ENCODE results near the gene DMD. TPM values are rescaled to one million over a fixed set of nuclear protein-coding genes. Genes with fewer than 3 reads are reported as not detected.
"Not testable (repeated sequence)": the region's sequence is repeated elsewhere in the genome, so short reads cannot be mapped to it uniquely, and the experiment has no call there.

DMD gene
- polyA plus RNA-seq, 1 donor from 2014 or later = 21.6 TPM

DNA sequence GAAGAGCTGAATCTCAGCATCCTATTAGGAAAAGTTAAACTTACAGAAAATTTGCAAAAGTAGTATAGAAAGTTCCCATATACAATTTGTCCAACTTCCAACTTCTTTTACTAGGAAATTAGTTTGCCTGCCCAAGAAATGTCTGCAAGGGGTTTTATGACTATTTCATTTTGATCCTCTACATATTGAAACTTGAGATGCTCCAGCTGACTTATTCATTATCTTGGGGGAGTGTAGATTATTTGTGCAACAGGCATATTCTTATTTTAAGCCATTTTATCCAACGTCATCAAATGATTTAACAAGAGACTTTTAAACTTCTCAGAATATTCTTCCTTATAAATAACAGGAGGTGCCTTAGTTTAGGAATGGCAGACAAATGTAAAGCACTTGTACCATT, 1822.4 kb downstream of the DMD start:
- no peak overlapping the region for H3K4me3 ChIP-seq (ENCODE audit: low read length)
- no peak overlapping the region for H3K27ac ChIP-seq (ENCODE audit: low read length)
- TF ChIP-seq, protein P1, sequence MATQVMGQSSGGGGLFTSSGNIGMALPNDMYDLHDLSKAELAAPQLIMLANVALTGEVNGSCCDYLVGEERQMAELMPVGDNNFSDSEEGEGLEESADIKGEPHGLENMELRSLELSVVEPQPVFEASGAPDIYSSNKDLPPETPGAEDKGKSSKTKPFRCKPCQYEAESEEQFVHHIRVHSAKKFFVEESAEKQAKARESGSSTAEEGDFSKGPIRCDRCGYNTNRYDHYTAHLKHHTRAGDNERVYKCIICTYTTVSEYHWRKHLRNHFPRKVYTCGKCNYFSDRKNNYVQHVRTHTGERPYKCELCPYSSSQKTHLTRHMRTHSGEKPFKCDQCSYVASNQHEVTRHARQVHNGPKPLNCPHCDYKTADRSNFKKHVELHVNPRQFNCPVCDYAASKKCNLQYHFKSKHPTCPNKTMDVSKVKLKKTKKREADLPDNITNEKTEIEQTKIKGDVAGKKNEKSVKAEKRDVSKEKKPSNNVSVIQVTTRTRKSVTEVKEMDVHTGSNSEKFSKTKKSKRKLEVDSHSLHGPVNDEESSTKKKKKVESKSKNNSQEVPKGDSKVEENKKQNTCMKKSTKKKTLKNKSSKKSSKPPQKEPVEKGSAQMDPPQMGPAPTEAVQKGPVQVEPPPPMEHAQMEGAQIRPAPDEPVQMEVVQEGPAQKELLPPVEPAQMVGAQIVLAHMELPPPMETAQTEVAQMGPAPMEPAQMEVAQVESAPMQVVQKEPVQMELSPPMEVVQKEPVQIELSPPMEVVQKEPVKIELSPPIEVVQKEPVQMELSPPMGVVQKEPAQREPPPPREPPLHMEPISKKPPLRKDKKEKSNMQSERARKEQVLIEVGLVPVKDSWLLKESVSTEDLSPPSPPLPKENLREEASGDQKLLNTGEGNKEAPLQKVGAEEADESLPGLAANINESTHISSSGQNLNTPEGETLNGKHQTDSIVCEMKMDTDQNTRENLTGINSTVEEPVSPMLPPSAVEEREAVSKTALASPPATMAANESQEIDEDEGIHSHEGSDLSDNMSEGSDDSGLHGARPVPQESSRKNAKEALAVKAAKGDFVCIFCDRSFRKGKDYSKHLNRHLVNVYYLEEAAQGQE (IDR thresholded peaks at IDR 0.05; ENCODE audit: borderline replicate concordance) = no peak
- no peak for TF ChIP-seq MXI1 (conservative IDR thresholded peaks at IDR 0.05; ENCODE audit: poor library complexity, severe bottlenecking)
- no peak for TF ChIP-seq SMC3 (conservative IDR thresholded peaks at IDR 0.05; ENCODE audit: poor library complexity)
- TF ChIP-seq EP300 (conservative IDR thresholded peaks at IDR 0.05; ENCODE audit: poor library complexity, severe bottlenecking) = no peak
- no peaks in the 10 kb centered on the region for H3K36me3 ChIP-seq (ENCODE audit: insufficient read depth, low read length)
- H3F3A ChIP-seq (ENCODE audit: insufficient read depth, low read length, poor library complexity, severe bottlenecking) = no peaks in the 10 kb centered on the region
- no peak overlapping the region for H2AFZ ChIP-seq (ENCODE audit: low read depth, low read length)
- H3K79me2 ChIP-seq (replicated peaks; ENCODE audit: insufficient read depth, low read length) = no peaks in the 10 kb centered on the region
- no peak overlapping the region for H3K4me2 ChIP-seq (ENCODE audit: low read length)
- no peaks in the 10 kb centered on the region for H3K9me3 ChIP-seq (ENCODE audit: low read length)
- no peaks in the 10 kb centered on the region for H3K27me3 ChIP-seq (ENCODE audit: insufficient read depth, low read depth, low read length)
- no peak overlapping the region for H3K9ac ChIP-seq (ENCODE audit: low read length)
- H3K9me2 ChIP-seq (ENCODE audit: insufficient read depth, low read length) = no peaks in the 10 kb centered on the region
- H4K20me1 ChIP-seq (ENCODE audit: insufficient read depth) = no peaks in the 10 kb centered on the region

DNA sequence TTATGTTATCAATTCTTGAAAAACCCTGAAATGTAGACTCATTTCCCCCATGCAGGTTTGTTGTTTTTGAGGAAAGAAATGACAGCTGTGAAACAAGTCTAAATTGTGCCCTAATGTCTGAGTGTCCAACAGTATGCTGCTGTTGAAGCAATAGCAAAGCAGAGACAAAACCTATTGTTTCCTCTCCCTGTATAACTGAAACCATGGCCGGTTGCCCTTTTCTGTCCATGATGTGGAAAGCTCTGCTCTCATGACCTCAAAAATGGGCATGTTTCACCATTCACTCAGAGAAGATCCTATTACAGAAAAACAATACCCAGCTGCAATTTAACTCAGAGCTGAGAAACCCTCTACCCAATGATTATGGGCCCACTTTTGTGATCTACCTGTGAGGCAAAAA, 1826.9 kb downstream of the DMD start:
- Histone ChIP-seq H3K9me2 (ENCODE audit: insufficient read depth, low read length) (no peaks in the 10 kb centered on the region), H3K27ac (ENCODE audit: low read length) (no peak overlapping the region), H3K36me3 (ENCODE audit: insufficient read depth, low read length) (no peaks in the 10 kb centered on the region), H4K20me1 (ENCODE audit: insufficient read depth) (no peaks in the 10 kb centered on the region), H2AFZ (ENCODE audit: low read depth, low read length) (no peak overlapping the region), H3K79me2 (replicated peaks; ENCODE audit: insufficient read depth, low read length) (no peaks in the 10 kb centered on the region), H3K9me3 (ENCODE audit: low read length) (no peaks in the 10 kb centered on the region), H3K27me3 (ENCODE audit: insufficient read depth, low read depth, low read length) (no peaks in the 10 kb centered on the region), H3K4me2 (ENCODE audit: low read length) (no peak overlapping the region), H3K9ac (ENCODE audit: low read length) (no peak overlapping the region), H3K4me3 (ENCODE audit: low read length) (no peak overlapping the region), H3F3A (ENCODE audit: insufficient read depth, low read length, poor library complexity, severe bottlenecking) (no peaks in the 10 kb centered on the region)
- TF ChIP-seq MXI1 (conservative IDR thresholded peaks at IDR 0.05; ENCODE audit: poor library complexity, severe bottlenecking) = no peak
- no peak for TF ChIP-seq TAF1 (IDR thresholded peaks at IDR 0.05; ENCODE audit: low read depth)
- no peak for TF ChIP-seq POLR2AphosphoS5 (IDR thresholded peaks at IDR 0.05)
- TF ChIP-seq EP300 (conservative IDR thresholded peaks at IDR 0.05; ENCODE audit: poor library complexity, severe bottlenecking) = no peak
- TF ChIP-seq EZH2 (IDR thresholded peaks at IDR 0.05; ENCODE audit: borderline replicate concordance, insufficient read depth, low read length, poor library complexity, severe bottlenecking) = no peak

DNA sequence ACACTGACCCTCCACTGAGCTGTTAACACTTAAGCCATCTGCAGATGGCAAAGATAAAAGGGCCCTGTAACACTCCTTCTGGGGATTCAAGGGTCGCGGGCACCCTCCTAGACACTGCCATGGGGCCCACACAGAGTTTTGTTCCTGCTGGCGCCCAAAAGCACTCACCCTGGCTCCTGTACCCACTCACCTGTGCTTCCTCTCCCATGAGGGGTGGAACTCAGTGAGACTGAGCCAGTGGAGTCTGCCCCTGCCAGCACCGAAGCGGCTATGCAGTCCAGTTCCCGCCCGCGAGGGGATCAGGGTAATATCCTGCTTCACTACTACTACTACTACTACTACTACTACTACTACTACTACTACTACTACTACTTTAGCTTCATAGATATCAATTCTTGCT, 1827.4 kb downstream of the DMD start:
- Histone ChIP-seq H3K27me3 (ENCODE audit: insufficient read depth, low read depth, low read length) (no peaks in the 10 kb centered on the region), H2AFZ (ENCODE audit: low read depth, low read length) (no peak overlapping the region), H3K9me2 (ENCODE audit: insufficient read depth, low read length) (no peaks in the 10 kb centered on the region), H3K36me3 (ENCODE audit: insufficient read depth, low read length) (no peaks in the 10 kb centered on the region), H3K4me2 (ENCODE audit: low read length) (no peak overlapping the region), H3K79me2 (replicated peaks; ENCODE audit: insufficient read depth, low read length) (no peaks in the 10 kb centered on the region), H4K20me1 (ENCODE audit: insufficient read depth) (no peaks in the 10 kb centered on the region), H3K9me3 (ENCODE audit: low read length) (no peaks in the 10 kb centered on the region), H3K9ac (ENCODE audit: low read length) (no peak overlapping the region), H3K27ac (ENCODE audit: low read length) (no peak overlapping the region), H3F3A (ENCODE audit: insufficient read depth, low read length, poor library complexity, severe bottlenecking) (no peaks in the 10 kb centered on the region), H3K4me3 (ENCODE audit: low read length) (no peak overlapping the region)
- TF ChIP-seq TAF1 (IDR thresholded peaks at IDR 0.05; ENCODE audit: low read depth) = no peak
- TF ChIP-seq, protein P2, sequence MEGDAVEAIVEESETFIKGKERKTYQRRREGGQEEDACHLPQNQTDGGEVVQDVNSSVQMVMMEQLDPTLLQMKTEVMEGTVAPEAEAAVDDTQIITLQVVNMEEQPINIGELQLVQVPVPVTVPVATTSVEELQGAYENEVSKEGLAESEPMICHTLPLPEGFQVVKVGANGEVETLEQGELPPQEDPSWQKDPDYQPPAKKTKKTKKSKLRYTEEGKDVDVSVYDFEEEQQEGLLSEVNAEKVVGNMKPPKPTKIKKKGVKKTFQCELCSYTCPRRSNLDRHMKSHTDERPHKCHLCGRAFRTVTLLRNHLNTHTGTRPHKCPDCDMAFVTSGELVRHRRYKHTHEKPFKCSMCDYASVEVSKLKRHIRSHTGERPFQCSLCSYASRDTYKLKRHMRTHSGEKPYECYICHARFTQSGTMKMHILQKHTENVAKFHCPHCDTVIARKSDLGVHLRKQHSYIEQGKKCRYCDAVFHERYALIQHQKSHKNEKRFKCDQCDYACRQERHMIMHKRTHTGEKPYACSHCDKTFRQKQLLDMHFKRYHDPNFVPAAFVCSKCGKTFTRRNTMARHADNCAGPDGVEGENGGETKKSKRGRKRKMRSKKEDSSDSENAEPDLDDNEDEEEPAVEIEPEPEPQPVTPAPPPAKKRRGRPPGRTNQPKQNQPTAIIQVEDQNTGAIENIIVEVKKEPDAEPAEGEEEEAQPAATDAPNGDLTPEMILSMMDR (IDR thresholded peaks at IDR 0.05; ENCODE audit: poor library complexity, severe bottlenecking) = no peak
- TF ChIP-seq POLR2AphosphoS5 (IDR thresholded peaks at IDR 0.05) = no peak

DNA sequence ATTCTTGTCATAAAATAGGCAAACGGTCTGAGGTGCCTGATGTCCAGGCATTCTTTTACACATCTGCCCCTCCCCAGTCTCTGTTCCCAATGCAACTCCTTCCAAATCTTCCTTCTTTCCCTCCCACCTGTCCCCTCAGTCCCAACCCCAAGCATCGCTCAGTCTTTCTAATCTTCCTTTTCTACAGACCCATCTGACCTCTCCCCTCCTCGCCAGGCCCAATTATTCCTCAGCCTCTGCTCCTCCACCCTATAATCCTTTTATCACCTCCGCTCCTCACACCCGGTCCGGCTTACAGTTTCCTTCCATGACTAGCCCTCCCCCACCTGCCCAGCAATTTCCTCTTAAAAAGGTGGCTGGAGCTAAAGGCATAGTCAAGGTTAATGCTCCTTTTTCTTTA, 1832.4 kb downstream of the DMD start:
- H3K36me3 ChIP-seq (ENCODE audit: insufficient read depth, low read length); H2AFZ ChIP-seq (ENCODE audit: low read depth, low read length); H3K4me2 ChIP-seq (ENCODE audit: low read length); H3F3A ChIP-seq (ENCODE audit: insufficient read depth, low read length, poor library complexity, severe bottlenecking); H3K9ac ChIP-seq (ENCODE audit: low read length); H3K9me3 ChIP-seq (ENCODE audit: low read length); H3K27ac ChIP-seq (ENCODE audit: low read length); H4K20me1 ChIP-seq (ENCODE audit: insufficient read depth); H3K9me2 ChIP-seq (ENCODE audit: insufficient read depth, low read length); H3K4me3 ChIP-seq (ENCODE audit: low read length); H3K27me3 ChIP-seq (ENCODE audit: insufficient read depth, low read depth, low read length); H3K79me2 ChIP-seq (replicated peaks; ENCODE audit: insufficient read depth, low read length): not testable (repeated sequence)

DNA sequence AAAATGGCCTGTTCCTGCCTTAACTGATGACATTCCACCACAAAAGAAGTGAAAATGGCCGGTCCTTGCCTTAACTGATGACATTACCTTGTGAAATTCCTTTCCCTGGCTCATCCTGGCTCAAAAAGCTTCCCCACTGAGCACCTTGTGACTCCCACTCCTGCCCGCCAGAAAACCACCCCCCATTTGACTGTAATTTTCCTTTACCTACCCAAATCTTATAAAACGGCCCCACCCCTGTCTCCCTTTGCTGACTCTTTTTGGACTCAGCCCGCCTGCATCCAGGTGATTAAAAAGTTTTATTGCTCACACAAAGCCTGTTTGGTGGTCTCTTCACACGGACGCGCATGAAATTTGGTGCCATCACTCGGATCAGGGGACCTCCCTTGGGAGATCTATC, 1833.5 kb downstream of the DMD start:
- H3K79me2 ChIP-seq (replicated peaks; ENCODE audit: insufficient read depth, low read length); H3F3A ChIP-seq (ENCODE audit: insufficient read depth, low read length, poor library complexity, severe bottlenecking); H3K4me2 ChIP-seq (ENCODE audit: low read length); H3K36me3 ChIP-seq (ENCODE audit: insufficient read depth, low read length); H3K4me3 ChIP-seq (ENCODE audit: low read length); H3K9me3 ChIP-seq (ENCODE audit: low read length); H3K27ac ChIP-seq (ENCODE audit: low read length); H3K9me2 ChIP-seq (ENCODE audit: insufficient read depth, low read length); H3K27me3 ChIP-seq (ENCODE audit: insufficient read depth, low read depth, low read length); H2AFZ ChIP-seq (ENCODE audit: low read depth, low read length); H3K9ac ChIP-seq (ENCODE audit: low read length); H4K20me1 ChIP-seq (ENCODE audit: insufficient read depth): not testable (repeated sequence)
